ENCODE data around the gene RAVER1.

DNA sequence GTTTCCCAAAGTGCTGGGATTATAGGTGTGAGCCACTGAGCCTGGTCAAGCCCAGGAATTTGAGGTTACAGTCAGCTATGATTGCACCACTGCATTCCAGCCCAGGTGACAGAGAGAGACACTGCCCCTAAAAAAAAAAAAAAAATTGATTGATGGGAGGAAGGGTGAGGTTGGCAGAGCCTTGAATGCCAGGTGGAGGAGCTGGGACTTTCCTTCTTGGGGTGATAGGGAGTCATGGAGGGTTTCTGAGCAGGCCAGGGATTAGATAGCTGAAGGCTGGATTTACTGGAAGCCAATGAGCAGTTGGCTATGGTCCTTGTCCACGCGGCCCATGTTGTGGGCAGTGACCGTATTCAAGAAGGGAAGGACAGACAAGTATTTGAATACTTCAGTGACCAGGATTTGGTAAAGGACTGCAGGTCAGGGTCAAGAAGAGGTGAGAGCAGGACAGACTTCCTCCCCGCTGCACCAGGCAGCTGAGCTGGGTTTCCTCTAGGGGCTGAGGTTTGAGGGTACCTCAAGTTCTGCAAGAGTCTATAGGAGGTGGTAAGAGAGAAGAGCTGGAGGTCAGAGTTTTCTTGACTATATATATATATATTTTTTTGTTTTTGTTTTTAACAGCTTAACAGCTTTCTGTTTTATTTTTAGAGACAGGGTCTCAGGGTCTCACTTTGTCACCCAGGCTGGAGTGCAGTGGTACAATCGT, 53.4 kb downstream of the RAVER1 start:
- TF ChIP-seq, protein P1, sequence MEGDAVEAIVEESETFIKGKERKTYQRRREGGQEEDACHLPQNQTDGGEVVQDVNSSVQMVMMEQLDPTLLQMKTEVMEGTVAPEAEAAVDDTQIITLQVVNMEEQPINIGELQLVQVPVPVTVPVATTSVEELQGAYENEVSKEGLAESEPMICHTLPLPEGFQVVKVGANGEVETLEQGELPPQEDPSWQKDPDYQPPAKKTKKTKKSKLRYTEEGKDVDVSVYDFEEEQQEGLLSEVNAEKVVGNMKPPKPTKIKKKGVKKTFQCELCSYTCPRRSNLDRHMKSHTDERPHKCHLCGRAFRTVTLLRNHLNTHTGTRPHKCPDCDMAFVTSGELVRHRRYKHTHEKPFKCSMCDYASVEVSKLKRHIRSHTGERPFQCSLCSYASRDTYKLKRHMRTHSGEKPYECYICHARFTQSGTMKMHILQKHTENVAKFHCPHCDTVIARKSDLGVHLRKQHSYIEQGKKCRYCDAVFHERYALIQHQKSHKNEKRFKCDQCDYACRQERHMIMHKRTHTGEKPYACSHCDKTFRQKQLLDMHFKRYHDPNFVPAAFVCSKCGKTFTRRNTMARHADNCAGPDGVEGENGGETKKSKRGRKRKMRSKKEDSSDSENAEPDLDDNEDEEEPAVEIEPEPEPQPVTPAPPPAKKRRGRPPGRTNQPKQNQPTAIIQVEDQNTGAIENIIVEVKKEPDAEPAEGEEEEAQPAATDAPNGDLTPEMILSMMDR (IDR thresholded peaks at IDR 0.05), result no peak
- no peak for TF ChIP-seq EP300 (IDR thresholded peaks at IDR 0.05)
